GM12873 (cell line): ENCODE measurements around the gene NDUFB10.

Experiments used
- CTCF ChIP-seq: IDR thresholded peaks from 2 replicates; pipeline ENCODE4 v1.5.1; 2012; ENCODE audit warnings: low read depth, mild to moderate bottlenecking, moderate library complexity, low read length, control low read depth; ENCODE audit not compliant: insufficient read depth; ENCODE audit errors: missing control alignments

Gene NDUFB10

DNA sequence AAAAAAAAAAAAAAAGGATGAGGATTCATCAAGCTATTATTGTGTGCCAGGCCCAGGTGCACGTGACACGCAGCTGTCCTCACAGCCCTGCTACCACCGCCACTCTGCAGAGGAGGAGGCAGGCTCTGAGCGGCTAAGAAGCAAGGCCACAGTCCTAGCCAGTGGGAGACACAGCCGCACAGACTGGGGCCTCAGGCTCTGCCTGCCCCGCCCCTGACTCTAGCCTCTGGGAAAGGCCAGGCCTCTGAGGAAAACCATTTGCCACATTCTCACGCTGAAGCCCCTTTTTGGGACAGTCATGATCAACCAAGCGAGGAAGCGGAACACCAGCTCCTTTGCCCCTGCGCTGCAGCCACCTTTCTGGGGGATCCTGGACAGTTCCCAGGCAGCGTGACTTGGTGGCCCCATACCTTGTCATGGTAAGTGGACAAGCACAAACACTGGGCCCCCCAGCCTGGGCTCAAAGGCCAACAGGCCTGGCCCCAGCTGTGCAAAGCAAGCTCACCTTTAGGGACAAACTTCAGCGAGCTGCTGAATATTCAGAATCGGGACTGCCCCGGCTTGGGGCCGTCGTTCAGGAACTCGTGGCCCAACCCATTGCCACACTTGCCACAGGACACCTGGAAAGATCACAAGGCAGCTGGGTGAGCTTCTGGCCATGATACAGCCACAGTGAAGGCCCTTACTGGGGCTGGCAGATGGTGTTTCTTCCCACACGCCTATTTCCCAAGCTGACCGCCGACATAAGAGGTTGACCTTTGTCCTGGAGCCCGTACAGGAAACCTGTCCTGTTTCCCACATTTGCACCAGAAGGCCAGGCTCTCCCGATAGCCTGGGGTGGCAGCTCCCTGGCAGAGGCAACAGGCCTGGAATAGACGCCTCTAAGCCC lies 18.8 kb upstream of the NDUFB10 start:
- TF ChIP-seq CTCF, result no peak

- TF ChIP-seq CTCF, result no peak
These were observed 17.9 kb upstream of the NDUFB10 start for GRCh38 chr16:1941162-1942046.

- no peak for TF ChIP-seq CTCF
These were observed 17.1 kb upstream of the NDUFB10 start for GRCh38 chr16:1942047-1942809.

DNA sequence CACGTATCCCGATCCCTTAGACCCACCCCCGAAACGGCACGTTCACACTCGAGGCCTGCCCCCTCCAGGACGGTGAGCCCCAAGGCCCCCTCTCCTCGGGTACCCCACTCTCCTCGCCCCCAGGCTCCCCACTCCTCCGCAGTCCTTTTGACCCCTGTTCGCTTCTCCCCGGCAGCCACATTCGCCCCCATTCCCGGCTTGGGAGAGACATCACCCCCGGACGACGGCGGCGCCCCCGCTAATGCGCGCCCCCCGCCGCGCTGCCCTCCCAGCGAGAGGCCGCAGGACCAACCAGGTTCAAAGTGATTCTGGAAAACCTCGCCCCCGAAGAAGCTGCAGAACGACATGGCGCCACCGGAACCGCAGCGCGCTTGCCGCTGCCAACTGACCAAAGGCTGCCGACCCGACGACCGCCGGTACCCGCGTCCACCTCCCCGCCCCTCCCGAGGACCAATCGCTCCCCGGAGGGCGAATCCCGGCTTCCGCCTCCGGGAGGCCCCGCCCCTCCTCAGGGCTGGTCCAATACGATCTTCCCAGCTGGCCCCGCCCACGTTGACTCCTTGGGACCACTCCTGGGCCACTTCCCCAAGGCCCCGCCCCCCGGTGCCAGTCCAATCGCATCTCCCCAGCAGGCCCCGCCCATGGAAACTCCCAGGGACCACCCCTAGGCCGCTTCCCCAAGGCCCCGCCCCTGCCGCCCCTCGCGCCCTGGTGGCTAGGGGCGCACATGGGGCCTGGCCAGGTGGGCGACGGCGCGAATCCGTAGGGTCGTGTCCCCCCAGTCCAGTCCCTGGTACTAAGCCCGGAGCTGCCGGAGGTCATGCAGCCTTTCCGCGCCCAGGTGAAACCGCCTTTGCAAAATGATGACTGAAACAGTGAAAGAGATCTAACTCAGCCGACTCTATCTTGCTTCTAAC lies 16.3 kb upstream of the NDUFB10 start, which contains the start of gene MSRB1:
TSS of gene MSRB1 (minus strand) at position 390 of the 917 bp plus-strand sequence. CDS start at position 347, 43 bp downstream.
- no peak for TF ChIP-seq CTCF

GRCh38 chr16:1944612-1945199 lies 14.6 kb upstream of the NDUFB10 start:
- no peak for TF ChIP-seq CTCF
